Activated CD4-positive, alpha-beta T cell treated with anti-CD3 and anti-CD28 coated beads, Interleukin-2, amount 50 U/mL, for 16 hours (primary cell): ENCODE data around the gene ADIPOR2.
A peak's percentile ranks its signal among the peaks of the same experiment; 100 is the strongest.

Experiments
- DNase-seq: peaks from one replicate; pipeline ENCODE4 v3.0.0-alpha.2; 2020

The ADIPOR2 gene

DNA sequence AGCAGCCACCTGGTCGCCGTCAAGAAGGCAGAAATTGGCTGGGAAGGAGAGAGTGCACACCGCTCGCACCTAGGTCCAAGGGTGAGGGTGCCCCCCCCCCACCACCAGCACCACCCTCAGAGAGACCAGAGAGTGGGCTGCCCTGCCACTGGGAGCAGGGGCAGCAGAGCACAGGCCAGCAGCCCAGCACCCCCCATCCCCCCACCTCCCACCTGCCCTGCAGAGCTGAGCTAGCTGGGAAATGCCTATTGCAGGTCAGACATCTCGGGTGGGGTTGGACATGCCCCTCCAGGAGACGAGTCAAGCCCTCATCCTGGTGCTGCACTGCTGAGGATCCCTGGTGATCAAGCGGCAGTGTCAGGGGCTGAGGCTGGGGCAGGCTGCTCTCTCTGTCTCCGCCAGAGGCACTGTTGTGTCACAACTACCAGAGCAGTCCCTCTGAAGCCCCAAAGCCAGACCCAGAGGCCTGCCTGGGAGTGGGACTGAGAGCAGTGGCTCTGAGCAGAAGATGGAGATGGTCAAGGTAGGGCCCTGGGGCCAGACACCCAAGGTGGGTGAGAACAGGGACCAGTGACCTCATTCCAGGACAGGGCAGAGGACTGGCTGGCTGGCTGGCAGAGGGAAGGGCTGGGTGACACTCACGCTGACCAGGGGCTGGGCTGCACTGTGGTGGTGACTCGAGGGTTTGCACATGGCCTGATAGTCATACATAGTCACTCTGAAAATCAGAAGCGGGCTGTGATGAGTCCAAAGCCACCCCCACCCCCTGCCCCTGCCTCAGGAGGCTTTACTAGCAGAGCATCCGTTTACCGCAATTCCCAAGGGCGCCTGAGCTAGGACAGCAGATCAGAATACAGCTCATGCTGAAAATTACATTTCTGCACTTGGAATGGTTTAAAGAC, 109.8 kb downstream of the ADIPOR2 start:
- DNase-seq: peak; percentile 46

GRCh38 chr12:1801303-1801975, 110.6 kb downstream of the ADIPOR2 start:
- DNase-seq: no peak

DNA sequence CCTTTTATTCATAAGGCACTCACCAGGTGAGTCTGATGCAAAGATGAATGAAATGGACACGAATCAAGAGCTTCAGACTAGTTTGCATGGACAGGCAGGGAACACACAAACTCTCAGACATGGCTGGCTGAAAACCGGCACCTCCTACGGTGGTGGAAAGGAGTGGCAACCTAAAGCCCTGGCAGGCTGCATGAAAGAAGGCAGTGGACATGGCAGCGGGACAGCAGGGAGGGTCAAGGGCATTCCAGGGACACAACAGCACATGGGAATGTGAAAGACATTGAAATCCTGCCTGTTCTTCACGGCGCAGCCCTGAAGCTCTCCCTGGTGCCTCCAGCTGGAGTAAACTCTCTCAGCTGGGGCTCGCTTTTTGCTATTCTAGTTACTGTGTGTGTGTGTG, 112.9 kb downstream of the ADIPOR2 start:
- no peak for DNase-seq

- peak; percentile 92 for DNase-seq
Observed at GRCh38 chr12:1804545-1805332, 113.9 kb downstream of the ADIPOR2 start.

DNA sequence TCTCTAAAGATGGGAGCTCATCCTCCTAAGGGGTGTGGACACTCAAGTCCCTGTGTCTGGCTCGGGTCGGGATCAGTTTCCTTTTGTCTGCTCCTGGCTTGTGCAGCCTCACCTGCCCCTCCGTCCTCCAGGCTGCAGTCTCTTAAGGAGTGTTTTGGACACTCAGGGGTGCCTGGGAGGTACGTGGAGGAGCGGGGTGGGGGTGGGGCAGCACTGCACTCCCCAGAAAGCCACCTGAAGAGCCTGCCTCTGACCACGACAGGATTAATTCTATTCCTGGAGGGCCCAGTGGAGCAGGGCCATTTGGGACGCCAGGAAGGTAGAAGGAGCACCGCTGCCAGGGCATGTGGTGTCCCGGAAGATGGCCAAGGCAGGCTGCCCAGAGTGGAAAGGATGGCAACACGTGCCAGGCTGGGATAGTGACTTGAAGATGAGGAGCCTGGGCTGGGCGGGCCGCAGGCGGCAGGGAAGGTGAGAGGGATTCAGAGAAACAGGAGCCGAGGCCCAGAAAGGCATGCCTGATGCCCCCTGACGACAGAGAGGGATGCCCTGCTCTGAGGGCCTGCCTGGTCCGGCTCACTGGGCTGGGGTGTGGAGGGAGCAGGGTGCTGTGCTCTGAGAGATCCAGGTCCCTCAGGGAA, 114.7 kb downstream of the ADIPOR2 start:
- DNase-seq: no peak

- DNase-seq: no peak
Observed at GRCh38 chr12:1806301-1807086, 115.6 kb downstream of the ADIPOR2 start.

- no peak for DNase-seq
Observed at GRCh38 chr12:1807087-1807860, 116.4 kb downstream of the ADIPOR2 start.

- DNase-seq: no peak
Observed at GRCh38 chr12:1808036-1808797, 117.3 kb downstream of the ADIPOR2 start.

- no peak for DNase-seq
Observed at GRCh38 chr12:1808798-1809480, 118.1 kb downstream of the ADIPOR2 start.

GRCh38 chr12:1809591-1810190, 118.8 kb downstream of the ADIPOR2 start:
- no peak for DNase-seq

DNA sequence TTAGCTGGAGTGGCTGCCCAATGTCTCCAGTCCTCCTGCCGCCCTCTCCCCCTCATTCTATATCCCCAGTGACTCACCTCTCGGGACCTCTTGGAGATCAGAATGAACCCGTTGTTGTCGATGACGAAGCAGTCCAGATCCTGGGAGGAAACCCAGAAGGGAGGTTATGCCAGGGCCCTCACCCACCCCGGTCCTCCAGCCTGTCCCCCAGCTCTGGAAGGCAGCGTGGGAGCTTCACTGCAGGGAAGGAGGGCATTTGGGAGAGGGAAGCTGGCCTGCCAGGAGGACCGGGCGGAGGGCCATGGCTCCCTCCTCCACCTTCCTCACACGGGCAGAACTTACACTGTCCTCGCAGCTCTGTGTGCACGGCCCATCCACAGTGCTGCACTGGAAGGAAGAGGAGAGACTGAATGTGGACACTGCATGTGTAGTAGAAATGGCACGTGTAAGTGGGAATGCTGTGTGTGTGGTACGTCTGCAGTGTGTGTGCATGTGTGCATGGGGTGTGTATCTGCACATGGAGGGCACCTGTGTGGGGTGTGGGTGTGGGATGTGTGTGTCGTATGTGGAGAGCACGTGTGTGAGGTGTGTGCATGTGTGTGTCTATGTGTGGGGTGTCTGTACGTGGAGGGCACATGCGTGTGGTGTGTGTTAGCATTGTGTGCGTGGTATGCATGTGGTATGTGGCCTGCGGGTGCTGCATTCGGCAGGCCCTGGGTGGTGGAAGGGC, 119.5 kb downstream of the ADIPOR2 start:
- no peak for DNase-seq

DNA sequence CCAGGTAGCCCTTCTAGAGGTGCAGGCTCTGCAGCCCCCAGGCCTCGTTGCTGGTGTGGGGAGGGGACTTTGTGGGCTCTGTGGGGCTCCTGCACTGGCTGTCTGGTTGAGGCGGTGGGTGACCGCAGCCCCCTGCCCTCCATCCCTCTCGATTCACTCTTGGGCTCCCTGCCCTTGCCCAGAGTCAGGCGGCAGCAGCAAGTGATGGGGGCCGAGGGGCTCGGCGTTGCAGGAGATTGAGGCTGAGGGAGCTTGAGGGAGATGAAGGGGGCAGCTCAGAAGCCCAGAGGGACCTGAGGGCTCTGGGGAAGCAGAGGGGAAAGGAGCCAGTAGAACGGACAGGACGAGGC, 120.0 kb downstream of the ADIPOR2 start:
- DNase-seq: no peak

- DNase-seq: peak; percentile 56
Observed at GRCh38 chr12:1811281-1811947, 120.5 kb downstream of the ADIPOR2 start.

- DNase-seq: no peak
Observed at GRCh38 chr12:1811948-1812291, 121.0 kb downstream of the ADIPOR2 start.

DNA sequence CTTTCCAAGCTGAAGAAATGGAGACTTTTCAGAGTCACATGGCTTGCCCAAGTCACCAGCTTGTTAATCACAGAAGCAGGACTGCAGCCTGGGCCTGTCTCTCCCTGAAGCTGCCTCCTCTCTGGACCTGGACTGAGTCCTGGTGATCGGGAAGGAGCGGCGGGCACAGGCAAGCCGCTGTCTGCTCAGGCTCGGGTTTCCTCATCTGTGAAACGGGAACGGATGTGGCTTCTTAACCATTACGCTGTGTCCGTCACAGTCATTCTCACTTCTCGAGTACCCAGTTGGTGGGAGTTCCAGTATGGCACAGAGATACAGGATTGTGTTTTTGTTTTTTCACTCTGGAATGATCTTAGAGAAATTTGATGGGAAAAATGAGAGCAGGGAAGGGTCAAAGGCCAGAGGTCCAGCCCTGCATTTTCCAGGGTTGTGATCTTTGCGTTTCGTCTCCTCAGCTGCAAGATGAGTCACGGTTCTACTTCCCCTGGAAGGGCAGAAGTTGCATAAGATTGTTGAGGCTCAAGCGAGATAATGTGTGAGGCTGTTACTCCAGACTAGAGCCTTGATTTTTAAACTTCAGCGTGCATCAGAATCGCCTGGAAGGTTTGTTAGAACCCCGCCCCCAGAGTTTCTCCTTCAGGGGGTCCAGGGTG, 121.9 kb downstream of the ADIPOR2 start:
- peak; percentile 23 for DNase-seq

GRCh38 chr12:1814266-1814665, 123.4 kb downstream of the ADIPOR2 start:
- no peak for DNase-seq

GRCh38 chr12:1815108-1815507, 124.2 kb downstream of the ADIPOR2 start:
- DNase-seq: no peak
